Astrocyte of the spinal cord (primary cell): Measurements from ENCODE around the gene PRKAR1B.

ENCODE experiments used
- DNase-seq: peaks from one replicate; pipeline ENCODE4 v3.0.0; 2011; ENCODE audit warnings: low read depth, low spot score
- H3K4me3 ChIP-seq: 2 replicates; pipeline ENCODE4 v1.5.1; 2011; ENCODE audit warnings: low read depth, mild to moderate bottlenecking, low read length, moderate library complexity
- in situ Hi-C: cut with HindIII; loops from 2 replicates; pipeline ENCODE4 v1.10.0; 2017; ENCODE audit warnings: low sequenced_read_pairs
- TF ChIP-seq, protein P1 (sequence below): IDR thresholded peaks from 2 replicates; pipeline ENCODE4 v1.5.1; 2012; ENCODE audit warnings: low read depth, mild to moderate bottlenecking, low read length, inconsistent platforms

PRKAR1B gene

DNA sequence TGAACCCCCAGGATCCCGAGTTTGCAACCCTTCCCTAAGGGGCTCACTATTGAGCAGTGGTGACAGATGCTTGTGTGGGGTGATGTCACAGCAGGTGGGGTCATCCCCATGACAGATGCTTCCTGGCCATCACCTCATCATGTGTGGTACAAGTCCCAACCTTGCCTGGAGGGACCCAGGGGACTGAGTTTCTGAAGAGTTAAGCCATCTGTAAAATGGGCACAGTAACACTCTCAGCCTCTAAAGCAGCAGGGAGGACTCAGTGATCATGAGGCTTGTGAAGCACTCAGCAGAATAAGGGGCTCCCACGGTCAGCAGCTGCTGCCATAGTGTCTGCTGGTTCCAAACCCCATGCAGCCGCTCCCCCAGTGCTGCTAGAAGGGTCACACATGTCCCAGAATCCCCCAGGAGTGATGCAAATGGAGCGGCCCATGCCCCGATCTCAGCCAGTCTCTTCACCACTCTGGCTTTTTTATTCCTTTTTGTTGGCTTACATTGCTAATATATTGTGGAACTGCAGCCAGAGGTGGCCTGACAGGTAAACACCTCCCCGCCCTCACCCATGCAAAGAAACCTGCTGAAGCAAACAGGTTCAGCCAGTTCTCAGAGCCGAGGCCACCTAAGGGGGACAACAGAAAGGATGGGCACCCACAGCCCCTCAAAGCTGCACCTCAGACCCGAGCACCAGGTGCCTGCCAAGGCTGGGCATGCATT is 105.4 kb downstream of the PRKAR1B start:
- no peak for DNase-seq
- in situ Hi-C loops, result no loop called here
- TF ChIP-seq, protein P1, sequence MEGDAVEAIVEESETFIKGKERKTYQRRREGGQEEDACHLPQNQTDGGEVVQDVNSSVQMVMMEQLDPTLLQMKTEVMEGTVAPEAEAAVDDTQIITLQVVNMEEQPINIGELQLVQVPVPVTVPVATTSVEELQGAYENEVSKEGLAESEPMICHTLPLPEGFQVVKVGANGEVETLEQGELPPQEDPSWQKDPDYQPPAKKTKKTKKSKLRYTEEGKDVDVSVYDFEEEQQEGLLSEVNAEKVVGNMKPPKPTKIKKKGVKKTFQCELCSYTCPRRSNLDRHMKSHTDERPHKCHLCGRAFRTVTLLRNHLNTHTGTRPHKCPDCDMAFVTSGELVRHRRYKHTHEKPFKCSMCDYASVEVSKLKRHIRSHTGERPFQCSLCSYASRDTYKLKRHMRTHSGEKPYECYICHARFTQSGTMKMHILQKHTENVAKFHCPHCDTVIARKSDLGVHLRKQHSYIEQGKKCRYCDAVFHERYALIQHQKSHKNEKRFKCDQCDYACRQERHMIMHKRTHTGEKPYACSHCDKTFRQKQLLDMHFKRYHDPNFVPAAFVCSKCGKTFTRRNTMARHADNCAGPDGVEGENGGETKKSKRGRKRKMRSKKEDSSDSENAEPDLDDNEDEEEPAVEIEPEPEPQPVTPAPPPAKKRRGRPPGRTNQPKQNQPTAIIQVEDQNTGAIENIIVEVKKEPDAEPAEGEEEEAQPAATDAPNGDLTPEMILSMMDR, result no peak
- H3K4me3 ChIP-seq, result no peak overlapping the region

DNA sequence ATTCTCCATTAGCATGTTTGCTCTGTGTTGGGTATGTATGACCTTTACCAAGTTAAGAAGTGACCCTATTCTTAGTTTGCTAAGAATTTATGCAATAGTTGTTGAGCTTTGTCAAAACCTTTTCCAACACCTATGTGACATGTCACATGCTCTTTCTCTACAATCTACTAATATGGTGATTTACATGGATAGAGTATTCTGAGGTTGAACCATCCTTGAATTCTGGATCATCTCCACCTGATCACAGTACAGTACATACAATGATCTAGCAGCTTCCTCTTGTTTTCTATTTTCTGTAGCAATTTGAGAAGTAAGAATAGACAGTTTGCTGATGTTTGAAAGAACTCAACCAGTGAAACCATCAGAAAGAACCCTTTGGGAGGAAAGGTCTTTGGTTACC is 106.2 kb downstream of the PRKAR1B start:
- H3K4me3 ChIP-seq, result no peak overlapping the region
- TF ChIP-seq, protein P1, result no peak
- in situ Hi-C loops, result no loop called here
- peak; percentile 12 for DNase-seq

DNA sequence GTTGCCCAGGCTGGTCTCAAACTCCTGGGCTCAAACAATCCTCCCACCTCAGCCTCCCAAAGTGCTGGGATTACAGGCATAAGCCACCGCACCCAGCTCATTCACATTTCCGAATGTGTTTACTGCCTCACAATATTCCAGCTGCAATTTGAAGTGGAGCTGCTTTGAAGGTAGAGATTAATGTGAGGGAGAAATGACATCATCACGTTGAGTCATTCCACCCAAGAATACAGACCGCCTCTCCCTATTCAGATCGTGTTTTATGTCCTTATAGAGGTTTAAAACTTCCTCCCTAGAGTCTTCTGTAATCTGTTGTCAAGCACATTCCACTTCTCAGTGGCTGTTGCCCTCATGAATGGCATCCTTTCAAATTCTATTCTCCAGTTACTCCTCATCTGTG is 107.0 kb downstream of the PRKAR1B start:
- no peak overlapping the region for H3K4me3 ChIP-seq
- in situ Hi-C loops, result no loop called here
- TF ChIP-seq, protein P1, result no peak
- DNase-seq, result peak; percentile 87

DNA sequence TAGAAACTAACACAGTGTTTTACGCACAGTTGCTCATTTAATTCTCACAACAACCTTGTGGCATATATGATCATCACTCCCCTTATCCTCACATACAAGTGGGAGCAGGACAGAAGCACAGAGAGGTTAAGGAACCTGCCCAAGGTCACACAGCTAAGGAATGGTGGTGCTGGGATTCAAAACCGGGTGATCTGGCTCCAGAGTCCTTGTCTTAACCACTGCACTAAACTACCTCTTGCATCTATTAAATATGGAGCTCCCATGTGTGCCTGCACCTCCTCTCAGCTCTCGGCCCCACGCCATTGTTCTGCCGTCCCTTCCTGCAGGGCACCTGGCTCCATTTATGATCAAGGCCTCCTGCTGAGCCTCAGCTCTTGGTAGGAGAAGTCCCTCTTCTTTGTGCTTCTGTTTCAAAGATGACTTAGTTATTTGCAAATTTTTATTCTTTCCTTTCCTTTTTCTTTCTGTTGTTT is 107.7 kb downstream of the PRKAR1B start:
- TF ChIP-seq, protein P1, result no peak
- no peak overlapping the region for H3K4me3 ChIP-seq
- DNase-seq, result no peak
- in situ Hi-C loops, result no loop called here

DNA sequence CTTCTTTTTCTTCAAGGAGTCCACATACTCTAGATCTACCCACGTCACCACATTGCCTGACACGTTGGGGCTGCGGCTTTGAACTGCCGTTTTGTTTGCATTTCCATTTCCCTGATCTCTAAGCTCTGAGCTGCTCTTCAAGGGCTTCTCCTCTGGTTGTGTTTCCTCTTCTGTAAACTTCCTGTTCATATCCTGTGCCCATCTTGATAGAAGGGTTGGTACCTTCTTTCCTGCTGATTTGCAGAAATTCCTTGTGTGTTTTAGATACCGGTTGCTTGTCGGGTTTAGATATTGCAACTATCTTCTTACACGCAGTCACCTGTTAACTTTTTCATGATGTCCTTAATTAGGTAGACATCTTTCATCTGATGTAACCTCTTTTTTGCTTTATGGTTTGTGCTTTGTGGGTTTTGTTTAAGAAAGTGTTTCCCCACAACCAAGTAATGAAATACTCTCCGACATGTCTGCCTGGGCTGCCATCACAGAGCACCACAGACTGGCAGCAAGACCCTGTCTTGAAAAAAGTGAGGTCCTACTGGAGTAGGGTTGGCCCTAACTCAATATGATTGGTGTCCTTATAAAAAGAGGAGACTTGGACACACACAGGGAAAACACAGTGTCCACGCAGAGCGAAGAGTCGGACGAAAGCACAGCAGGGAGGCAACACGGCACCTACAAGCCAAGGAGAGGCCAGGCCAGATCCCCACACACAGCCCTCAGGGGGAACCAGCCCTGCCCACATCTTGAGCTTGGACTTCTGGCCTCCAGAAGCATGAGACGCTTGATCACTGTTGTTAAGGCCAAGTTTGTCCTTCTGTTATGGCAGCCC is 108.3 kb downstream of the PRKAR1B start:
- no peak overlapping the region for H3K4me3 ChIP-seq
- TF ChIP-seq, protein P1, result no peak
- in situ Hi-C loops, result no loop called here
- no peak for DNase-seq

DNA sequence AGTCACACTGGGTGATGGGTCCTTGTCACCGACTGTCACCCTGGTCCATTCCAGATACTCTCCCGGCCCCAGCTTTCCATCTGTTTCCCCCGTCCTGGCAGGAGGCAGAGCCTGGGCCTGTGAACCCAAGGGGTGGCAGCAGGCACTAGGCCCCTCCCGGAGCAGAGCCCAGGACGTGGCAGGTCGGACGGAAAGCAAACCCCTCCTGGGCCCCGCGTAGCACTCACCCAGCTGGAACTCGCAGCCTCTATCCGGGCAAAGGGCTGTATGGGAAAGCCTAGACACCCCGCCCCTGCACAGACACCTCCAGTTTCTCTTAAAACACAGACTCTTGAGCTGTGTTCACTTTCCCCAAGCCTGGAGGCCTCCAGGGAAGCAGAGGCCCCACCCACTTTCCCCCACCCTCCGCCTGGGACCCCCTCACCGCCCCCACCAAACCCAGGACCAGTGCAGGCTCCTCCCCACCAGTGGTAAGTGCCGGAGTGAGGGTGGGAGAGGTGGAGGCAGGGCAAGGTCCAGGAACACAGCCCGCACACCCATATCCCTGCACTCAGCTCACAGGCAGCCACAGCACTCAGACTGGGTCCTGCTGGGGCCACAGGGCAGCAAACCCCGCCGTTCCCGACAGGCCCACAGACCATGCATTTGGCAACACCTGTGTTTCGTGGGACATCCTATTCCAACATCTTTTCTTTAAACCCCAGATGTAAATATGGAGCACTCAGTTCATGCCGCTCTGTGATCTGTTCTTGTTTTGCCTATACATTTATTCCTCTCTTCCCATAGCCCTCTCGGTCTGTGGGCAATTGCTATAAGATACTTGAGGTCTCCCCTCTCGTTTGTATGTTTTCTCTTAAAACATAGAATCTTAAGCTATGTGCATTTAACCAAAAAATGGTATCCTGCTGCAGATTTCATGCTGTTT is 109.2 kb downstream of the PRKAR1B start:
- in situ Hi-C loops, result no loop called here
- TF ChIP-seq, protein P1, result no peak
- DNase-seq, result no peak
- H3K4me3 ChIP-seq, result no peak overlapping the region
